ENCODE data around the gene CRY2.

CRY2 gene

GRCh38 chr11:45918962-45919675 lies 71.8 kb downstream of the CRY2 start:
- peak in 2 of 5 donors; percentile 1 to 8 for DNase-seq

- peak in 1 of 5 donors; percentile 1 for DNase-seq
Measured at GRCh38 chr11:45919806-45920530, 72.7 kb downstream of the CRY2 start.

GRCh38 chr11:45920531-45921477 lies 73.5 kb downstream of the CRY2 start:
- no peak for DNase-seq

- peak in 1 of 5 donors; percentile 18 for DNase-seq
Measured at GRCh38 chr11:45921561-45922424, 74.5 kb downstream of the CRY2 start.

GRCh38 chr11:45922425-45923082 lies 75.3 kb downstream of the CRY2 start, which contains the start of gene LARGE2:
Gene LARGE2, plus strand, starts transcription at chr11:45922656. Its CDS starts 227 bp downstream, at chr11:45922883.
- peak in 1 of 5 donors; percentile 32 for DNase-seq

GRCh38 chr11:45924036-45924915 lies 77.0 kb downstream of the CRY2 start:
- no peak for DNase-seq

GRCh38 chr11:45924927-45925326 lies 77.7 kb downstream of the CRY2 start:
- DNase-seq = no peak

- DNase-seq = no peak
Measured at GRCh38 chr11:45925550-45925949, 78.3 kb downstream of the CRY2 start.

- DNase-seq = no peak
Measured at GRCh38 chr11:45926001-45926401, 78.7 kb downstream of the CRY2 start.

- no peak for DNase-seq
Measured at GRCh38 chr11:45926536-45927331, 79.5 kb downstream of the CRY2 start.

GRCh38 chr11:45927332-45927683 lies 80.0 kb downstream of the CRY2 start:
- no peak for DNase-seq

GRCh38 chr11:45927684-45928413 lies 80.6 kb downstream of the CRY2 start:
- no peak for DNase-seq

- DNase-seq = no peak
Measured at GRCh38 chr11:45928535-45929215, 81.4 kb downstream of the CRY2 start.

GRCh38 chr11:45929486-45930030 lies 82.3 kb downstream of the CRY2 start:
- no peak for DNase-seq

- DNase-seq = peak in 2 of 5 donors; percentile 25 to 56
Measured at GRCh38 chr11:45930031-45930794, 82.9 kb downstream of the CRY2 start.

GRCh38 chr11:45930951-45931570 lies 83.8 kb downstream of the CRY2 start:
- no peak for DNase-seq

GRCh38 chr11:45931739-45932138 lies 84.5 kb downstream of the CRY2 start:
- no peak for DNase-seq

Measured in T-helper 1 cell (primary cell).